Activated naive CD8-positive, alpha-beta T cell treated with anti-CD3 and anti-CD28 coated beads, Interleukin-2, amount 50 U/mL, for 16 hours (primary cell): ENCODE results near the gene NAT14.

Experiments used
- DNase-seq: peaks from one replicate; pipeline ENCODE4 v3.0.0-alpha.2; 2020; ENCODE audit warnings: low read depth, low spot score

NAT14 gene

DNA sequence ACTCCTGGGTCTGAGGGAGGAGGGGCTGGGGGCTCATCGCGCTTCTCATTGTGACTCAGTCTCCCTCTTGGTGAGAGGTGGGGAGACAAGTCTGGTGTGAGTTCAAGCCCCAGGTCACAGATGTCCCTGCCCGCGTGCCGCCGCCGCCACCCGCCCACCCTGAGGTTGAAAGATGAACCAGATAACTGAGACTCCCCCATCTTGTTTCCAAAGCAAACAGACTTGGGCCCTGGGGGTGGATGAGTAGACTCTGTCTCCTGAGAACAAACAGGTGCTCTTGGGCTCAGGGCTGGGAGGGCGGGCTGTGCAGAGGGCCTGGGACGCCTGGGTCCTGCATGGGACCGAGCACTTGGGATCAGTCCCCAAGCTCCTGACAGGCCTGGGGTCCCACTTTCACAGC, 51.4 kb downstream of the NAT14 start:
- no peak for DNase-seq
